Peyer's patch (tissue), 4 donors: ENCODE data around the gene CFAP54.

Source experiments
- POLR2A ChIP-seq, 2 donors: fragments of 450-650 bp; IDR thresholded peaks; one replicate each; pipeline ENCODE4 v1.5.1; 2017; ENCODE audit warnings: antibody characterized with exemption in 2 of 2, mild to moderate bottlenecking in 2 of 2, moderate library complexity in 2 of 2
- TF ChIP-seq, protein P1 (sequence below), 6 experiments: fragments of 450-650 bp in 4 of 6; fragments of 200-600 bp in 2 of 6; sonication (generic) in 1 of 6; IDR thresholded peaks; one replicate each; pipeline ENCODE4 v1.5.1; 2017 to 2019; ENCODE audit warnings: antibody characterized with exemption in 6 of 6, mild to moderate bottlenecking in 3 of 6, moderate library complexity in 1 of 6

DNA sequence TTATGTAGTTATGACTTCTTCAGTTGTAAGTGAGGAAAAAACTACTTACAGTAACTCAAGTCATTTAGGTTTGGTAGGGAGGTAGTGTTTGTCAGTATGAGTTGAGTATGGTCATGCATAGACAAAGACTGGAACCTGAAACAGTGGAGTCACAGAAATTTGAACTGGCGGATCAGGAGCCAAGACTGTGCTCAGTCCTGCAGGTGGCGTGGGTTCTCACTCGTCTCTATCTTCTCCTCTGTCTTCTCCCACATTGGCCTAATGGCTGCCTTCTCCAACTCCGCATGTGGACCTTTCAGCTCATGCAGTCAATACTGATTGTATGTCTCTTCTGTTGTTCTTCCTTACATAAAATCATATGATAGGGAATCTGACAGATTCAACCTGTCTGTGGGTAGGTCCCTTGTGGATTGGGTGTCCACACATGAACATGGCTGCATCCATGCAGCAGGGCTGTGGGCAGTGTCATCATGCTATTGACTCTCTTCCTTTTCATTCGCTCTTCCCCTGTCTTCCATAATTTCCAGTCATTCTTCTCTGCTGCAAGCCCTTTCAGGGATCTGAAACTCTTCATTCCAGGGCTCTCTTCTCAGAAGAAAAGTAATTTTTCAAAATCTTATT lies 338.9 kb downstream of the CFAP54 start:
- no peak for TF ChIP-seq POLR2A (IDR thresholded peaks at IDR 0.05)
- TF ChIP-seq, protein P1, sequence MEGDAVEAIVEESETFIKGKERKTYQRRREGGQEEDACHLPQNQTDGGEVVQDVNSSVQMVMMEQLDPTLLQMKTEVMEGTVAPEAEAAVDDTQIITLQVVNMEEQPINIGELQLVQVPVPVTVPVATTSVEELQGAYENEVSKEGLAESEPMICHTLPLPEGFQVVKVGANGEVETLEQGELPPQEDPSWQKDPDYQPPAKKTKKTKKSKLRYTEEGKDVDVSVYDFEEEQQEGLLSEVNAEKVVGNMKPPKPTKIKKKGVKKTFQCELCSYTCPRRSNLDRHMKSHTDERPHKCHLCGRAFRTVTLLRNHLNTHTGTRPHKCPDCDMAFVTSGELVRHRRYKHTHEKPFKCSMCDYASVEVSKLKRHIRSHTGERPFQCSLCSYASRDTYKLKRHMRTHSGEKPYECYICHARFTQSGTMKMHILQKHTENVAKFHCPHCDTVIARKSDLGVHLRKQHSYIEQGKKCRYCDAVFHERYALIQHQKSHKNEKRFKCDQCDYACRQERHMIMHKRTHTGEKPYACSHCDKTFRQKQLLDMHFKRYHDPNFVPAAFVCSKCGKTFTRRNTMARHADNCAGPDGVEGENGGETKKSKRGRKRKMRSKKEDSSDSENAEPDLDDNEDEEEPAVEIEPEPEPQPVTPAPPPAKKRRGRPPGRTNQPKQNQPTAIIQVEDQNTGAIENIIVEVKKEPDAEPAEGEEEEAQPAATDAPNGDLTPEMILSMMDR (IDR thresholded peaks at IDR 0.05): no peak
